ENCODE data around the gene CFAP141.
A peak's percentile ranks its signal among the peaks of the same experiment; 100 is the strongest.
"Not testable (repeated sequence)": the region's sequence is repeated elsewhere in the genome, so short reads cannot be mapped to it uniquely, and the experiment has no call there.

The CFAP141 gene

GRCh38 chr1:154207262-154207661 is 1.1 kb upstream of the CFAP141 start:
- no peak for DNase-seq

GRCh38 chr1:154205778-154206177 is 355 bp downstream of the CFAP141 start:
- not testable (repeated sequence) for DNase-seq

- no peak for DNase-seq
These were observed 6.6 kb downstream of the CFAP141 start for GRCh38 chr1:154199563-154199879.

GRCh38 chr1:154198756-154199562 is 7.2 kb downstream of the CFAP141 start:
- DNase-seq = peak; percentile 25

- no peak for DNase-seq
These were observed 12.3 kb downstream of the CFAP141 start for GRCh38 chr1:154193821-154194220.

- DNase-seq = no peak
These were observed 13.7 kb downstream of the CFAP141 start for GRCh38 chr1:154192476-154192875.

GRCh38 chr1:154191990-154192461 is 14.1 kb downstream of the CFAP141 start, which contains the start of gene TPM3:
TPM3 (minus strand) TSS chr1:154192100; CDS start chr1:154192018, 82 bp downstream.
- no peak for DNase-seq

- no peak for DNase-seq
These were observed 15.6 kb downstream of the CFAP141 start for GRCh38 chr1:154190550-154190949.

GRCh38 chr1:154186852-154187501 is 19.2 kb downstream of the CFAP141 start:
- no peak for DNase-seq

- DNase-seq = peak; percentile 75
These were observed 20.0 kb downstream of the CFAP141 start for GRCh38 chr1:154186177-154186576.

- DNase-seq = peak; percentile 96
These were observed 22.9 kb downstream of the CFAP141 start for GRCh38 chr1:154183046-154183915.

GRCh38 chr1:154182344-154183045 is 23.6 kb downstream of the CFAP141 start:
- DNase-seq = peak; percentile 99

- DNase-seq = no peak
These were observed 24.2 kb downstream of the CFAP141 start for GRCh38 chr1:154181944-154182343.

GRCh38 chr1:154179946-154180687 is 26.0 kb downstream of the CFAP141 start:
- no peak for DNase-seq

GRCh38 chr1:154178911-154179811 is 27.0 kb downstream of the CFAP141 start:
- no peak for DNase-seq

GRCh38 chr1:154178013-154178412 is 28.1 kb downstream of the CFAP141 start:
- no peak for DNase-seq

- peak; percentile 22 for DNase-seq
These were observed 29.8 kb downstream of the CFAP141 start for GRCh38 chr1:154176337-154176736.

GRCh38 chr1:154174654-154175053 is 31.5 kb downstream of the CFAP141 start:
- DNase-seq = no peak

- DNase-seq = no peak
These were observed 34.3 kb downstream of the CFAP141 start for GRCh38 chr1:154171880-154172279.

- DNase-seq = no peak
These were observed 34.9 kb downstream of the CFAP141 start for GRCh38 chr1:154171223-154171583.
